22Rv1 (cell line): Measurements from ENCODE around the gene ENAH.

Experiments used
- H3K27ac ChIP-seq: fragments of 450-650 bp; 2 replicates; pipeline ENCODE4 v1.5.1; 2017
- CTCF ChIP-seq: fragments of 450-650 bp; IDR thresholded peaks from 2 replicates; pipeline ENCODE4 v1.5.1; 2017; ENCODE audit warnings: mild to moderate bottlenecking
- ZFX ChIP-seq: fragments of 450-650 bp; IDR thresholded peaks from 2 replicates; pipeline ENCODE4 v1.6.1; 2017; ENCODE audit warnings: antibody characterized with exemption, borderline replicate concordance

Gene ENAH

GRCh38 chr1:225694151-225694603 is 41.3 kb upstream of the ENAH start:
- no peak for TF ChIP-seq CTCF
- no peak for TF ChIP-seq ZFX
- peak overlapping the region; percentile 33 for H3K27ac ChIP-seq

- peak overlapping the region; percentile 33 for H3K27ac ChIP-seq
These were observed 40.8 kb upstream of the ENAH start for GRCh38 chr1:225693697-225694096.

- 0 out of 2 replicates have a peak overlapping the region, but pooled peaks have one; percentile 33 for H3K27ac ChIP-seq
- TF ChIP-seq ZFX, result no peak
These were observed 40.3 kb upstream of the ENAH start for GRCh38 chr1:225693085-225693696.

GRCh38 chr1:225692517-225692879 is 39.6 kb upstream of the ENAH start:
- TF ChIP-seq ZFX (no peak), CTCF (no peak)

GRCh38 chr1:225691861-225692516 is 39.1 kb upstream of the ENAH start:
- no peak for TF ChIP-seq CTCF
- TF ChIP-seq ZFX, result no peak
- peak overlapping the region; percentile 62 for H3K27ac ChIP-seq

More at GRCh38 chr1:225692517-225692879, 39.6 kb upstream of the ENAH start:
- H3K27ac ChIP-seq, result no peak overlapping the region

GRCh38 chr1:225691377-225691776 is 38.5 kb upstream of the ENAH start:
- H3K27ac ChIP-seq, result peak overlapping the region; percentile 62
- TF ChIP-seq CTCF, result no peak
- no peak for TF ChIP-seq ZFX

GRCh38 chr1:225689882-225690459 is 37.0 kb upstream of the ENAH start:
- TF ChIP-seq CTCF, result no peak
- no peak for TF ChIP-seq ZFX
- H3K27ac ChIP-seq, result no peak overlapping the region

- TF ChIP-seq ZFX (no peak), CTCF (no peak)
- no peak overlapping the region for H3K27ac ChIP-seq
These were observed 35.4 kb upstream of the ENAH start for GRCh38 chr1:225688345-225688744.
